OCI-LY3 (cell line): ENCODE results near the gene MAP3K4.

Source experiments
- CTCF ChIP-seq: fragments of 200-600, 300-600 bp; sonication (generic); IDR thresholded peaks from 2 replicates; pipeline ENCODE4 v1.5.1; 2014; ENCODE audit warnings: antibody characterized with exemption, low read length, low read depth
- EZH2phosphoT487 ChIP-seq: fragments of 200-600 bp; shearing (Covaris generic); IDR thresholded peaks from 2 replicates; pipeline ENCODE4 v1.6.1; 2018; ENCODE audit warnings: antibody characterized with exemption, mixed run types, low read depth

- TF ChIP-seq CTCF (no peak), EZH2phosphoT487 (no peak)
Observed at GRCh38 chr6:161066511-161066910, 74.9 kb downstream of the MAP3K4 start.
